Duodenal mucosa (tissue), 2 donors: ENCODE results near the gene ESRP2.

Source experiments
- H3K27ac ChIP-seq: one replicate; pipeline ENCODE4 v1.7.0; 2013; ENCODE audit warnings: low read depth, low read length
- H3K27me3 ChIP-seq, 2 donors: one replicate each; pipeline ENCODE4 v1.7.0; 2013; ENCODE audit warnings: low read length in 2 of 2, control low read depth in 1 of 2; ENCODE audit not compliant: insufficient read depth in 2 of 2, control insufficient read depth in 1 of 2
- H3K36me3 ChIP-seq, 2 donors: one replicate each; pipeline ENCODE4 v1.7.0; 2013; ENCODE audit warnings: low read length in 2 of 2, control low read depth in 1 of 2; ENCODE audit not compliant: insufficient read depth in 2 of 2, control insufficient read depth in 1 of 2
- H3K4me1 ChIP-seq, 2 donors: one replicate each; pipeline ENCODE4 v1.7.0; 2013; ENCODE audit warnings: low read length in 2 of 2, control low read depth in 1 of 2; ENCODE audit not compliant: insufficient read depth in 2 of 2, control insufficient read depth in 1 of 2
- H3K4me3 ChIP-seq, 2 donors: one replicate each; pipeline ENCODE4 v1.7.0; 2013; ENCODE audit warnings: low read length in 2 of 2, low read depth in 1 of 2
- H3K9ac ChIP-seq, 2 donors: one replicate each; pipeline ENCODE4 v1.7.0; 2013; ENCODE audit warnings: low read length in 2 of 2, low read depth in 1 of 2
- H3K9me3 ChIP-seq, 2 donors: one replicate each; pipeline ENCODE4 v1.7.0; 2013; ENCODE audit warnings: low read length in 2 of 2, control low read depth in 1 of 2; ENCODE audit not compliant: control insufficient read depth in 1 of 2

ESRP2 gene

GRCh38 chr16:68194251-68194650 is 41.7 kb downstream of the ESRP2 start:
- H3K27me3 ChIP-seq: no peaks in the 10 kb centered on the region
- H3K27ac ChIP-seq: no peak overlapping the region
- peaks cover 15 to 36% of the 10 kb centered on the region in 2 donors for H3K36me3 ChIP-seq
- no peaks in the 10 kb centered on the region for H3K9me3 ChIP-seq
- no peak overlapping the region for H3K9ac ChIP-seq
- H3K4me3 ChIP-seq: no peak overlapping the region
- no peaks in the 10 kb centered on the region for H3K4me1 ChIP-seq

- Histone ChIP-seq H3K4me1 (no peaks in the 10 kb centered on the region), H3K27ac (no peak overlapping the region), H3K27me3 (no peaks in the 10 kb centered on the region), H3K9me3 (no peaks in the 10 kb centered on the region), H3K4me3 (no peak overlapping the region), H3K36me3 (peaks cover 19 to 55% of the 10 kb centered on the region in 2 donors), H3K9ac (no peak overlapping the region)
Measured at GRCh38 chr16:68190736-68191510, 45.0 kb downstream of the ESRP2 start.

GRCh38 chr16:68190081-68190480 is 45.8 kb downstream of the ESRP2 start:
- Histone ChIP-seq H3K9me3 (no peaks in the 10 kb centered on the region), H3K4me3 (no peak overlapping the region), H3K27ac (no peak overlapping the region), H3K9ac (no peak overlapping the region), H3K27me3 (no peaks in the 10 kb centered on the region), H3K36me3 (peaks cover 22 to 61% of the 10 kb centered on the region in 2 donors), H3K4me1 (no peaks in the 10 kb centered on the region)

- H3K4me1 ChIP-seq: no peaks in the 10 kb centered on the region
- H3K9me3 ChIP-seq: no peaks in the 10 kb centered on the region
- no peak overlapping the region for H3K4me3 ChIP-seq
- H3K27ac ChIP-seq: no peak overlapping the region
- no peak overlapping the region for H3K9ac ChIP-seq
- no peaks in the 10 kb centered on the region for H3K27me3 ChIP-seq
- H3K36me3 ChIP-seq: peaks cover 28 to 68% of the 10 kb centered on the region in 2 donors
Measured at GRCh38 chr16:68188170-68188569, 47.8 kb downstream of the ESRP2 start.

GRCh38 chr16:68187505-68187904 is 48.4 kb downstream of the ESRP2 start:
- Histone ChIP-seq H3K4me3 (no peak overlapping the region), H3K36me3 (peaks cover 26 to 67% of the 10 kb centered on the region in 2 donors), H3K27me3 (no peaks in the 10 kb centered on the region), H3K4me1 (no peaks in the 10 kb centered on the region), H3K9ac (no peak overlapping the region), H3K9me3 (no peaks in the 10 kb centered on the region), H3K27ac (no peak overlapping the region)

GRCh38 chr16:68186877-68187276 is 49.0 kb downstream of the ESRP2 start:
- Histone ChIP-seq H3K4me3 (no peak overlapping the region), H3K9me3 (no peaks in the 10 kb centered on the region), H3K27ac (no peak overlapping the region), H3K27me3 (no peaks in the 10 kb centered on the region), H3K36me3 (peaks cover 26 to 66% of the 10 kb centered on the region in 2 donors), H3K4me1 (no peaks in the 10 kb centered on the region), H3K9ac (no peak overlapping the region)

GRCh38 chr16:68183046-68183445 is 52.9 kb downstream of the ESRP2 start:
- Histone ChIP-seq H3K9ac (no peak overlapping the region), H3K27me3 (no peaks in the 10 kb centered on the region), H3K36me3 (peaks cover 28 to 65% of the 10 kb centered on the region in 2 donors), H3K9me3 (no peaks in the 10 kb centered on the region), H3K4me3 (no peak overlapping the region), H3K4me1 (no peaks in the 10 kb centered on the region), H3K27ac (no peak overlapping the region)

GRCh38 chr16:68179855-68180254 is 56.1 kb downstream of the ESRP2 start:
- Histone ChIP-seq H3K27me3 (no peaks in the 10 kb centered on the region), H3K4me1 (no peaks in the 10 kb centered on the region), H3K9me3 (no peaks in the 10 kb centered on the region), H3K36me3 (peaks cover 24 to 49% of the 10 kb centered on the region in 2 donors), H3K4me3 (no peak overlapping the region), H3K9ac (no peak overlapping the region), H3K27ac (no peak overlapping the region)

- Histone ChIP-seq H3K4me1 (no peaks in the 10 kb centered on the region), H3K27ac (no peak overlapping the region), H3K4me3 (no peak overlapping the region), H3K9ac (no peak overlapping the region), H3K27me3 (no peaks in the 10 kb centered on the region), H3K36me3 (peaks cover 24 to 49% of the 10 kb centered on the region in 2 donors), H3K9me3 (no peaks in the 10 kb centered on the region)
Measured at GRCh38 chr16:68179196-68179795, 56.6 kb downstream of the ESRP2 start.
